Ramos (cell line): Measurements from ENCODE around the gene LMBRD2.
"Not testable (repeated sequence)": the region's sequence is repeated elsewhere in the genome, so short reads cannot be mapped to it uniquely, and the experiment has no call there.

Experiments
- in situ Hi-C: fragments of 300-500 bp; cut with MboI; formaldehyde crosslinking; loops from one replicate; pipeline ENCODE4 v1.14.3; 2022; ENCODE audit warnings: low sequenced_read_pairs; ENCODE audit not compliant: unreplicated experiment

Gene LMBRD2

DNA sequence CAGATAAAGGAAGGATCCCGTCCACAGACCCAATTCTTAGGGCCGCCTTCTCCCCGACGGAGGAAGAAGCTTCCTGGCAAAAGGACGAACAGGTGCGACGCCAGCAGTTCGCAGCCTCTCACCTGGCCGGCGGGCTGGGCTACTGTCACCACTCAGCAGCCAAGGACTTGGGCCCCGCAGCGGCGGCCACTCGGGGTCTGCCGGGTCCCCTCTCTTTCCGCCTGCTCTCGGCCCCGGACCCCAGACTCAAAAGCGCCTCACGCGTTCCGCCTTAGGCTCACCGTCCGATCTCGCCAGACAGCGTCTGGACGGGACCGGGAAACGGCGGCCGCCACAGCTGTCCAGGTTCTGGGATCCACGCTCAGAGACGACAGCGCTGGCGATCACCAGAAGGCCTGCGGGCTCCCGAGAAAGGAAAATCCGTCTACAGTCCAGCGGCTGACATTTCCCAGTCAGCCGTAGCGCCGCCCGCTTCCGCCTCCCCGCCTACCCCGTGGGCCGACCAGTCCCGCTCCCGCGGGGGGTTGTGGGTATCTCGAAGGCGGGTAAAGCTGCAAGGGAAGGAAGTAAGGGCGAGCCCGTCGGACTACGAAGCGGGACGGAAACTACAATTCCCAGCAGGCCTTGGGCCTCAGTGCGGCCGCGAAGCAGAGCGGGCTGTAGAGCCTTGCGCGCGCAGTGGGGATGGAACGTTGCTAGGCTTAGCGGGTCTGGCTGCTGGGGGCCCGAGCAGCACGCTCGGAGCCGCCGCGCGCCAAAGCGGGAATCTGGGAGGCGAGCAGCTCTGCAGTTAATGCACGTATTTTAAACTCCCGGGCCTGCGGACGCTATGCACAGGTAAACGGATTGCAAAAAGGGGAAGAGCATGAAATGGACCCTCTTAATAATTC lies at the start of gene LMBRD2, which contains the start of gene SKP2:
Gene LMBRD2, minus strand, starts transcription at position 454 of the 890 bp plus-strand sequence. CDS start 8,538 bp downstream, outside the sequence.
Gene SKP2, plus strand, starts transcription at position 678 of the 890 bp plus-strand sequence. Its CDS starts 152 bp downstream, at position 830.
- in situ Hi-C loops: no loop called here

DNA sequence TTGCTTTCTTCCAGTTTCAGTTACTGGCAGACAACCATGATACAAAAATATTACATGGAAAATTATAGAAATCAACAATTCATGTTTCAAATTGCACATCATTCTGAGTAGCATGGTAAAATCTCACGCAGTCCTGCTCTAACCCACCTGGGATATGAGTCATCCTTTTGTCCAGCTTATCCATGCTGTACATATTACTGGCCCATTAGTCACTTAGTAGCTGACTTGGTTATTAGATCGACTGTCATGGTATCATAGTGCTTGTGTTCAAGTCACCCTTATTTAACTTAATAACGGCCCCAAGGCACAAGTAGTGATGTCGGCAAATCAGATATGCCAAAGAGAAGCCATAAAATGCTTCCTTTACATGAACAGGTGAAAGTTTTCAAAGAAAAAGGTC lies 48.8 kb upstream of the LMBRD2 start:
- in situ Hi-C loops: no loop called here

DNA sequence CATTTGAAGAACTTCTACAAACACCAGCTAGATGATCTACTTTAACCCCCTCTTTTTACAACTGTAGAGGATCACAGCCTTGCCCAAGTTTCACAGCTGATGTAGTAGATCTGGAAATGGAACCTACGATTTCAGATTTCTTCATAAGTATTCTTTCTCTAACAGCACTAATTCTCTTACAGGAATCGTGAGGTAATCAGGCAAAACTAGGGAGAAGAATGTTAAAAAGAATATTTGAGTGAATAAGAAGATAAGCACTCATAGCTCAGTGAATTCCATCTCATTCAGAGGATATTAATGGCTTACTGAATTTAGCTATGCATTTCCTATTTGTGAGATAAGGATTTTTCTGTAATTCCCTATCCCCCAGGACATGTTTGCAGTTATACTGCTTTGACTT lies 47.9 kb upstream of the LMBRD2 start:
- in situ Hi-C loops: no loop called here

DNA sequence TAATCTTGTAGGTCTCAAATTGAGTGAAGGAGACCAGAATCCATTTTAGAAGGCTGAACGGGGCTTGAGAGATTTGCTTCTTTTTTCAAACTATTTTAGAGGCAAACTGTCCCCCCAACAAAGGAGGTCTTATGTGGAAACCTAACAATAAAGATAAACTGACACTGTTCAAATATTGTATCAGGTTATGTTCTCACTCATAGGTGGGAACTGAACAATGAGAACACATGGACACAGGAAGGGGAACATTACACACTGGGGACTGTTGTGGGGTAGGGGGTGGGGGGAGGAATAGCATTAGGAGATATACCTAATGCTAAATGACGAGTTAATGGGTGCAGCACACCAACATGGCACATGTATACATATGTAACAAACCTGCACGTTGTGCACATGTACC lies 47.1 kb upstream of the LMBRD2 start:
- in situ Hi-C loops: not testable (repeated sequence)

DNA sequence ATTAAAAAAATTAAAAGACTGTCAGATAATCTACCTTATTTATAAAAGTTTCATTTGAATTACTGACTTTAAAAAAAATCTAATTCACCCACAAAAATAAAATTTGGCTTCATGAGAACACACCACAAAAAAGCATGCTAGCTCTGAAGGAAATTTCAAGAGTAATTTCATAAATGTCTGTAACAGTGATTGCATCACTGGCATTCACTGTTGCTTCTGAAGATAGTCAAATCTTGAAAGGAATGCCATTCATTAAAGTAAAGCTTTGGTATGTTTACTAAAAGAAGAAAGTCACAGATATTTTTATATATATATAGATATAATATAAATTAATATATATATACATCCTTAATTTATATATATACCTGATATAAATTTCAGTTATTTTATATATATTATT lies 46.6 kb upstream of the LMBRD2 start:
- in situ Hi-C loops: no loop called here

DNA sequence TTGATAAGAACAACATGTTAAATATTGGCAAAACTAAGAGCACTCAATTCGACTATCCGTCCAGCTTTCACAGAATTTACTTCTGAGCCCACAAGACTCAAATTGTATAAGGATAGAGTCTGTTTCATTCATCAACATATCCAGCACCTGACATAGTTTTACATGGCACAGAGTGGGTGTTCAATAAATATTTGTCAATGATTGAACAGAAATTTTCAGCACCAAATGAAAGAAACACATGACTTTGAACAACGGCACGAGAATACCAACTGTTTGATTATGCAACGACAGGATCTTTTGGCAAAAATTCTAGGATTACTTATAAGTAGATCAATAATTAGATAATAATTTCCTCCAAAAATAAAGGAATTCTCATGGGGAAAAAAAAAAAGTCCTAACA lies 42.1 kb upstream of the LMBRD2 start:
- in situ Hi-C loops: no loop called here

DNA sequence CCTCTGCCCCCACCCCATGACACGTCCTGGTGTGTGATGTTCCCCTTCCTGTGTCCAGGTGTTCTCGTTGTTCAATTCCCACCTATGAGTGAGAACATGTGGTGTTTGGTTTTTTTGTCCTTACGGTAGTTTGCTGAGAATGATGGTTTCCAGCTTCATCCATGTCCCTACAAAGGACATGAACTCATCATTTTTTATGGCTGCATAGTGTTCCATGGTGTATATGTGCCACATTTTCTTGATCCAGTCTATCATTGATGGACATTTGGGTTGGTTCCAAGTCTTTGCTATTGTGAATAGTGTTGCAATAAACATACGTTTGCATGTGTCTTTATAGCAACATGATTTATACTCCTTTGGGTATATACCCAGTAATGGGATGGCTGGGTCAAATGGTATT lies 32.7 kb upstream of the LMBRD2 start:
- in situ Hi-C loops: not testable (repeated sequence)

DNA sequence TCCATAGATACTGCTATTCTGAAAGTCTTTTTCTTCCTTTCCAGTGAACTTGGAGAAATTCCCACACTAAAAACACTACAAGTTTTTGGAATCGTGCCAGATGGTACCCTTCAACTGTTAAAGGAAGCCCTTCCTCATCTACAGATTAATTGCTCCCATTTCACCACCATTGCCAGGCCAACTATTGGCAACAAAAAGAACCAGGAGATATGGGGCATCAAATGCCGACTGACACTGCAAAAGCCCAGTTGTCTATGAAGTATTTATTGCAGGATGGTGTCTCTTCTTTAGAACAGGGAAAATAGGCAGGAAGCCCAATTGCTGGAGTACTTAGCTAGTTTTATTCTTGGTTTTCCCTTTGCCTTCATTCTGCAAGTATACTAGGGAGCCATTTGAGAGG lies 30.1 kb upstream of the LMBRD2 start:
- in situ Hi-C loops: no loop called here

DNA sequence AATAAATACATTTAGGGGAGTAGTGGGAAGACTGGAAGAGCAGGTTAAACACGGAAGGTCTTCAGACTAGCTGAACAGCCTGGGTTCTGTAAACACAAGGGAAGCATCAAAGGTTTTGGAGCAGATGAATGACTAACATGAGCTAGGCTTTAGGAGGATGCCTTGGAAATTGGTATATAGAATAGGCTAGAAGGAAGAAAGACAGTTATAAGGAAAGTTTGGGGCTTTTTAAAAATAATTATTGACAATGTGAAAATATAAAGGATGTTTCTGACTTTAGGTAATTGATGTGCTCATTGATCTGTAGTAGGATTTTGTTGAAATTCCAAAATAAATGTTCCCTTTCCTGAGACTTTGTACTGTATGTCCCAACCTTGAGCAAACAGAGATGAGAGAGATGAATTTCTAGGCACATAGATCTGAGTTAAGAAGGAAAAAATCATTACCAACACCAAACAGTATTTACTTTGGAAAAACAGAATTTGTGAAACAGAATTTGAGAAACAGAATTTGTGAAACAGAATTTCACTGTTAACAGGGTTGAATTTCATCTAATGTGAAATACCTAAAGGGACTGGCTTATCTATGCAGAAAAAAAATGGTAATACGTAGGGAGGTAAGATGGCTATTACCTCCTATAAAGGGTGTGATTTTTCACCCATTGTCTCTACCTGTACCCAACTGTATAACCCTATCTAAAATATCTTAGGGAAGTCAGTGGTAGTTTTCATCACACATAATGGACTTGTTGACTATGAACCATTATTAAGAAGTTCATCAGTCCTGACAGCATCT lies 29.1 kb upstream of the LMBRD2 start:
- in situ Hi-C loops: no loop called here

DNA sequence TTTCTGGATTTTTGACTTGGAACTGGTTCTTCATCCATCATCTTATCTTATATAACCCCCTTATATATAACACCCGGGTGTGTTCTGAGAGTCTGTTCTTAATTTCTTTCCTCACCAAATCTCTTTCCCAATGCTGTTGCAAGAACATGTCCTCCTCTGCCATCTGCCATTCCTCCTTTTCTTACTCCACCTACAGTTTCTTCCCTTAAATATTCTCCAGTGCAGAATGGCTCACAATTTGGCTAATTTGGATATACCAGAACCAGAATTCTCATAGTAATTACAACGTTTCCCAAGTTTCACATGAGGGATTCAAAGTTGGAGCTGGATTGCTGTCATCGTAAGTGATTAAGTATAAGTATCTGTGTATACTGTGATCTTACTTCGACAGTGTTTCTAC lies 28.3 kb upstream of the LMBRD2 start:
- in situ Hi-C loops: loop anchor here (10.0 kb wide), 1 partner anchor 125 kb away; the partner anchor contains the start of gene RANBP3L

DNA sequence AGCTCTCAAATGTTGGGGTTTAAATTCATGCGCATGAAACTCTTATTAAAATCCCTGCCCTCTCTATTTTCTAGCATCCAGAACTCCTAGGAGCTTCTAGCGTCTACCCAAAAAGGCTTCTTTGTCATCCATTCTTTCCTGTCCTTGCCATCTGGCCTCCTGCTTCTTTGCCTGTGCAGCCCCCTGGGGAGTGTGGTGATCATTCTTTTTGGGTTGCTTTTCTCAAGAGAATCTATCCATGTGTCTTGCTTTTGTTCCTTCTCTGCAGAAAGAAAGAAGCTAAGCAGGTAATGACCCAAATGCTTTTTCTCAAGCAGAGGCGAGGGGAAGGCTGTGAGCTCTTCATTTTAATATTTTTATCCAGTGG lies 26.8 kb upstream of the LMBRD2 start:
- in situ Hi-C loops: loop anchor here (10.0 kb wide), 1 partner anchor 126 kb away; the partner anchor contains the start of gene RANBP3L

DNA sequence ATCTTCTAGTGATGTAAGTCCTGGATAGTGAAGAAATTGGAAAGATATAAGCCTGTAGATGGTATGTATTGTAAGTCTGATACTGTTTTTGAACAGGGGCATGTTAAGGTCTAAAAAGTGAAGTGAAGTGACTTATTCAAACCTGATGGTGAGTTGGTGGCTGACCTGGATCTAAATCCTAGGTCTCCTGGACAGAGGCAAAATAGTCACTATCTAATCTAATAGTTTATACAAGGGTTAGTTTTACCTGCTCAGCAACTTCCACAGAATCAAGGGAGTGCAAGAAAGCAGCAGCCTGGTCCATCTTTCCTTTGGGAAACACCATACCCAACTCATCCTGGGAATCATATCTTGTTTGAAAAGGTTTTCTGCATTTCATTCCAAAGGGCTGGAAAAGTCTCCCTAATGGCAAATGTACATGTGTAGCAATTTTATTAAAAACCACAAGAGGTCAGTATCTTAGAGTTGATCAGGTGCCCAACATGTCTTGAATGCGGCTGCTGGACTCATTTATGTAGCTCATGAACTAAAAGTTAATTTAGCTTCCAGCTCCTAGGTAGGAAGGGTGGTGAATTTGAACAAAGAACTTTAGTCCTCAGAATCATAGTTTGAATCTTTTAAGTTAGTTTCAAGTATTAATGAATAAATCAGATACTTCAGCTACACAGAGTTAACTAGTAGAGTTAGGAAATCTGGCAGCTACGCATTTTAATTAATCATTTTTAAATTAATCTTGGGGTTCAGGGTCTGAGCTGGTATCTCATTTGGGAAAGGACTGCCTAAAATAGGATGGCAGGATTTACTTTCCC lies 26.2 kb upstream of the LMBRD2 start:
- in situ Hi-C loops: loop anchor here (10.0 kb wide), 1 partner anchor 127 kb away; the partner anchor contains the start of gene RANBP3L

DNA sequence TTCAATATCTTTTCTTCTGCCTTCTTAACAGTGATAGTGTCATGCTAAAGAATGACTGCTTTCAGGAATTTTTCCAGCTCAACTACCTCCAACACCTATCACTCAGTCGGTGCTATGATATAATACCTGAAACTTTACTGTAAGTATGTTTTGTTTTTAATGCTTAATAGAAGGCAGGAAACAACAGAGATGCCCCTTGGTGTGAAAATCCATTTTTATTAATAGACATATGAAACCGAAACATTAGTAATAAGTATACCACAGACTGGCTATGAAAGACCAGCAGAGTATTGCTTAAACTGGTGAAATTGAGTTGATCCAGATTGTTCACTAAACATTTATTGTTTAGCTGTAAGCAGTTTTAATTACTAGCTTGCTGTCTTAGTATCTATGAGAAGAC lies 25.5 kb upstream of the LMBRD2 start:
- in situ Hi-C loops: loop anchor here (10.0 kb wide), 1 partner anchor 128 kb away; the partner anchor contains the start of gene RANBP3L

DNA sequence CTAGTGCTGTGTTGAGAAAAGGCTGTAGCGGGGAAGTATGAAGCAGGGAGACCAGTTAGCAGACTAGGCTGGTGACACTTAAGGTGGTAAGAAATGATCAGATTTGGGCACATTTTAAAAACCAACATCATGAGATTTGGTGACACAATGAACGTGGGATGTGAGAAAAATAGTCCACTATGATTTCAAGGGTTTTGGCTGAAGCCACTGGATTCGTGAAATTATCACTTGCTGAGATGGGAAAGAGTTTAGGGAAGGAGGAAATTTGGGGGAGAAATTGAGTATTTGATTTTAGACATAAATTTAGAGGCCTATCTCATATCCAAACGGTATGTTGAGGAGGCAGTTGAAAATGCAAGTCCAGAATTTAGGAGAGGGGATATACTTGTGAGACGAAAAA lies 23.4 kb upstream of the LMBRD2 start:
- in situ Hi-C loops: loop anchor here (10.0 kb wide), 1 partner anchor 130 kb away; the partner anchor contains the start of gene RANBP3L

DNA sequence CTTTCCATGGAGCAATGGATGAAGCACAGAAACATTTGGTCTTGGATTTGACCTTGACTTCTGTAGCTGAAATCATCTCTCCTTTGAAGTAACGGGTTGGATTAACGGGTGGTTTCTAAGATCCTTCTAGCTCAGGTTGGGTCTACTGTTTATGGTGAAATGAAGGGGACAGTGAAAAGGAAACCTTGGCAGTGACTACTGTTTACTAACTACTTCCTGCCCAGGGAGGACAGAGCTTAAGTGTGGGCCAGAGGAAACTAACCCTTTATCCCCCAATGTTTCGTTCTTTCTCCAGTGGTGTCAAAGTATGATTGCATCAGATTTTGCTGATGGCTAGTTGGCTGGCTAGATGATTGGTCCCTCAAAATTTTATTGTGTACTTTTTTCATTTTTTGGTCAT lies 22.4 kb upstream of the LMBRD2 start:
- in situ Hi-C loops: loop anchor here (10.0 kb wide), 1 partner anchor 131 kb away; the partner anchor contains the start of gene RANBP3L

DNA sequence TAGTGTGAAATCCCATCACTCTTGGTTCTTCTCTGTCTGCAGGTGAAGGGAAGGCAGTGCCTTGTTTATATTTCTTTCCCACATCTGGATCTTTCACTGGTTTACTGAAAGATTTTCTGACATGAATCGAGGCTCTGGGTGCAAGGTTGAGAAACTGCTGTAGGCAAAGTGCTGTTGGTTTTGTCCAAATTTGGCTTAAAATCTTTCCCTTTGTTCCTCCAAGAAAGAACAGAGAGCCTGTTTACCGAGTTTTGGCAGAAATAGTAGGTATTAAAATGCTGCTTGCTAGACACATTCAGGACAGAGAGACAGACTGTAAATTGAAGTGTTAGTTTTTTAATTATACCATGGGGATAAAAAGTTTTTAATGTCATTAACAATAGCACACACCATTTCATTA lies 21.7 kb upstream of the LMBRD2 start:
- in situ Hi-C loops: loop anchor here (10.0 kb wide), 1 partner anchor 131 kb away; the partner anchor contains the start of gene RANBP3L

DNA sequence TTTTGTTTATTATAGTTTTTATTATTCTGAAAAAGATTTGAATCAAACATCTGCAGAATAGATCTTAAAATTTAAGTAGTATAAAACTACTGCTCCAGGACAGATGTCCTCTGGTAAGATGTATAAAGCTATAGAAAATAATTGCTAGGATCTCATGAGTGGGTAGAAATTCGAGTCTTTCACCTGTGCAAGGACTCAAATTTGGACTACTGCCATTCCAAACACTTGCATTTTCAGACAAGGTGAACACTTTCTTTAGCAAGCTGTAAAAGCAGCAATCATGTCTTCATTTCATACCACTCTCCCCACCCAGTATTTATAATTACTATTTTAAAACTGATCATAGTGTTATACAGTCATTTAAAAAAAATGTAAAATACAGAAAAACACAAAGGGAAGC lies 20.9 kb upstream of the LMBRD2 start:
- in situ Hi-C loops: loop anchor here (10.0 kb wide), 1 partner anchor 132 kb away; the partner anchor contains the start of gene RANBP3L

DNA sequence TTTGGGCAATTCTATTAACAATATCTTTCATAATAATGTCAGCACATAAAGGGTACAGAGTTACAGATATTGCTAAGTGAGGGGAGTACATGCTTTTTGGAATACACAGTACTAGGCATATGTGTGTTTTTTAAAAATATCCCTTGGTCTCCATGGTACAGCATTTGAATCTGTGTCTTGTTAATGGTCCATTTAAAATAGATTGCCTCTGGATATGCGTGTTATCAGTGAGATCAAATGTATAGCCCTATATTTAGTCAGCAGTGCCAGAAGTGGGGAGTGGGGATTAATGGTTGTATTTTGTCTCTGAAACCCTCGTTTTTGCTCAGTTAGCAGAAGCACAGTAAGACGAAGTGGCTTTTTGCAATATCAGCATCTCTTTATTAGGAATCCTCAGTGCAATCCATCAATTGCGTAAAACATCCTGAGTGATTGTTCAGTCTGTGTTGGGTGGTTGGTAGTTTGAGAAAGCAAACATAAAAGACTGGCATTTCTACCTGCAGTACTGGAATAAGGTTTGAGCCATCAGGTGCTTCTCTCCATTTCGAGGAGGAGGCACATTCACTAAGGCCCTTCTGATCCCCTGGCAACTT lies 19.2 kb upstream of the LMBRD2 start:
- in situ Hi-C loops: loop anchor here (10.0 kb wide), 1 partner anchor 134 kb away; the partner anchor contains the start of gene RANBP3L

DNA sequence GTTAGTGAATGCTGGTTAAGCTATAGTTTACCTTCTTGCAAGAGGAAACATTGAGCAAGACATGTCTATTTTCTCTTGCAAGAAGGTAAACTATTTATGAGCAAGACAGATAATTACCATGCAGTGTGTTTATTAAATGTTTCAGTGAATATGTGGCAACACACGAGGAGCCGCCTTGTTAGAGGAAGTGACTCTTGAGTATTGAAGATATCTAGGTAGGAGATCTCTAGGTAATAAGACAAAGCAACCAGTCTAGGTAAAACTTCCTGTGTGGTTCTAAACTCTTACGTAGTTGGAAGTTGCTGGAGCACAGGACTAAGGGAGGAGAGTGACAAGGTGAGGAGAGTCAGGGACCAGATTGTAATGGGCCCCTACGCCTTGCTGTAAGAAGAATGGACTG lies 17.1 kb upstream of the LMBRD2 start:
- in situ Hi-C loops: no loop called here
